Effector CD4-positive, alpha-beta T cell (primary cell): ENCODE measurements around the gene DXO.
"Not testable (repeated sequence)": the region's sequence is repeated elsewhere in the genome, so short reads cannot be mapped to it uniquely, and the experiment has no call there.

Source experiments
- DNase-seq: peaks from one replicate; pipeline ENCODE4 v3.0.0-alpha.2; 2020

DXO gene

DNA sequence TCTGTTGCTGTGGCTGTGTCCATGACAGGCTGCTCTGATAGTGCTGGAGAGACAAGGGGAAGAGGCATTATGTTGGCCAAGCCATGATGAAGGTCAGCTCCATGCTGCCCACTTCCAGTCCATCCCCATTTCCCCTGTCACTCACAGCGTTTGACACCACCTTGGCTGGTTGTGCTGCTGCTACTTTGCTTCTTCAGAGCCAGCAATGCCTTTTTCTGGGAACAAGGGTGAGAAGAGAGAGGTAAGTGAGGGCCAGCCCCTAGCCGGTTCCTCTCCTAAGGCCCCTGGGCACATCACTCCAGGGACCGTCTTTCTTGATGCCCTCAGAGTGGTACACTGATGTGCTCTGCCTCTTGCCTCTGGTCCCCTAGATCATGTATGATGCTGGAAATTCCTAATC, 15.1 kb downstream of the DXO start:
- no peak for DNase-seq

DNA sequence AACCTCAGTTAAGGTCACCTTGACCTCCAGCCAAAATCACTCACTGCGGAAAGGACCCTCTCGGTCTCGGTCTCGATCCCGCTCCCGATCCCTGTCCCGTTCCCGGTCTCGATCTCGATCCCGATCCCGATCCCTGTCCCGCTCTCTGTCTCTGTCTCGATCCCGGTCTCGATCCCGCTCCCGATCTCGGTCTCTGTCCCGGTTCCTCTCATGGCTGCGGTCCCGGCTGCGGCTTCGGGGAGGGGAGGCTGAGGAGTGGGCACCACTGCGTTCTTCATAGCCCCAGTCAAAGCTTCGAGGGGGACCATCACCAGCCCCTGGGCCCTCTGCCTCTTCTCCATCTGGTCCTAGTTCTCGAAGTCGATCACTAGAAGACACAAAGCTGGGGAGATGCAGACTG, 17.4 kb downstream of the DXO start:
- DNase-seq: no peak

DNA sequence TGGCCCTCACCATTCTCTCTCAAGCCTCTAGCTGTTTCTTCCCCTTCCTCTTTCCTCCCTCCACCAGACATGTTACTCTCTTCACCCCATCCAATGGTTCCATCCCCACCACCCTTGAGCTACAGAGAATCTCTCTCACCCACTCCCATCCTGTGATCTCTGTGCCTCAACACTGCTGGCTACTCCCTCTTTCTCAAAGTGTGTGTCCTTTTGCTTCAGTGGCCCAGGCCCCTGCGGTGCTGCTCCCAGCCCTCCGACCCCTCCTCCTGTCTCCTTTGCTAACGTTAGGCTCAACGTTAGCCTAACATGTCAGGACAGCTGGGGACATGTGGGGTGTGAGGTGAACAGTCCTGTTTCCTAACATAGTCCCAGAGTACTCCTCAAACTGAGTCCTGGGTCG, 19.0 kb downstream of the DXO start:
- no peak for DNase-seq

- DNase-seq: no peak
Measured at GRCh38 chr6:31952140-31952805, 19.7 kb downstream of the DXO start.

GRCh38 chr6:31949926-31950548, 21.9 kb downstream of the DXO start:
- DNase-seq: no peak

GRCh38 chr6:31948753-31949413, 23.1 kb downstream of the DXO start:
- no peak for DNase-seq

DNA sequence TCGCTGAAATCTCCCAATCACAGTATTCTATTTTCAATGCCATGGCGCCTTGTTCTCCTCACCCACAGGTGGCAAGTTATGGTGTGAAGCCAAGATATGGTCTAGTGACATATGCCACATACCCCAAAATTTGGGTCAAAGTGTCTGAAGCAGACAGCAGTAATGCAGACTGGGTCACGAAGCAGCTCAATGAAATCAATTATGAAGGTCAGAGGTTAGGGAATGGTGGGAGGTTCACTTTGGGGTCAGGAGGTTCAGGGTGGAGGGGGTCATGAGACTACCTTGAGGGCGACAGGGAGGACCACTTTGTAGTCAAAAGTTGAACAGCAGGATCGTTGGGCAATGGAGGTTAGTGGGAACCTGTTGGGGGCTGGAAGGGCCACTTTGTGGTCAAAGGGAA, 23.6 kb downstream of the DXO start:
- DNase-seq: no peak

- no peak for DNase-seq
Measured at GRCh38 chr6:31947864-31948263, 24.1 kb downstream of the DXO start.

DNA sequence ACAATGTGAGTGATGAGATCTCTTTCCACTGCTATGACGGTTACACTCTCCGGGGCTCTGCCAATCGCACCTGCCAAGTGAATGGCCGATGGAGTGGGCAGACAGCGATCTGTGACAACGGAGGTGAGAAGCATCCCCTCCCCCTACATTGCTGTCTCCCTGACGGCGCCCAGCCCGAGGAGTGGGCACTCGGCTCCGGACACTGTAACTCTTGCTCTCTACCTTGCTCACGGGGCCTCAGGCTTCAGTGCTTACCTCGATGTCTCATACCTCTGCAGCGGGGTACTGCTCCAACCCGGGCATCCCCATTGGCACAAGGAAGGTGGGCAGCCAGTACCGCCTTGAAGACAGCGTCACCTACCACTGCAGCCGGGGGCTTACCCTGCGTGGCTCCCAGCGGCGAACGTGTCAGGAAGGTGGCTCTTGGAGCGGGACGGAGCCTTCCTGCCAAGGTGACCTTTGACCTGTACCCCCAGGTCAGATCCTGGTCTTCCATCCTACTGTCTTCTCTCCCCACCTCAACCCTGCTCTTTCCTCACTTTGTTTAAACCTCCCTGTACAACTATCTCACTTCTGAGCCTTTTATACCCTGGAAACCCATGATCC, 24.8 kb downstream of the DXO start:
- DNase-seq: no peak

DNA sequence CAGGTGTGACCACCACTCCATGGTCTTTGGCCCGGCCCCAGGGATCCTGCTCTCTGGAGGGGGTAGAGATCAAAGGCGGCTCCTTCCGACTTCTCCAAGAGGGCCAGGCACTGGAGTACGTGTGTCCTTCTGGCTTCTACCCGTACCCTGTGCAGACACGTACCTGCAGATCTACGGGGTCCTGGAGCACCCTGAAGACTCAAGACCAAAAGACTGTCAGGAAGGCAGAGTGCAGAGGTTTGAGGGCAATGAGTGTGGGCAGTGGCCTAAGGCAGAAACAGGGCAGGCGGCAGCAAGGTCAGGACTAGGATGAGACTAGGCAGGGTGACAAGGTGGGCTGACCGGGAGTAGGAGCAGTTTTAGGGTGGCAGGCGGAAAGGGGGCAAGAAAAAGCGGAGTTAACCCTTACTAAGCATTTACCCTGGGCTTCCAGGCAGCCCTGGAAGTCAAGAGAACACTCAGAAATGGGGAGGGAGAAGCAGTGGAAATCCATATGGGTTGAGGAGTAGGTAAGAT, 25.5 kb downstream of the DXO start:
- no peak for DNase-seq

- DNase-seq: no peak
Measured at GRCh38 chr6:31945507-31946369, 26.2 kb downstream of the DXO start, which contains the start of gene CFB. Gene CFB, plus strand, starts transcription at chr6:31946095. Its CDS starts 127 bp downstream, at chr6:31946222.

DNA sequence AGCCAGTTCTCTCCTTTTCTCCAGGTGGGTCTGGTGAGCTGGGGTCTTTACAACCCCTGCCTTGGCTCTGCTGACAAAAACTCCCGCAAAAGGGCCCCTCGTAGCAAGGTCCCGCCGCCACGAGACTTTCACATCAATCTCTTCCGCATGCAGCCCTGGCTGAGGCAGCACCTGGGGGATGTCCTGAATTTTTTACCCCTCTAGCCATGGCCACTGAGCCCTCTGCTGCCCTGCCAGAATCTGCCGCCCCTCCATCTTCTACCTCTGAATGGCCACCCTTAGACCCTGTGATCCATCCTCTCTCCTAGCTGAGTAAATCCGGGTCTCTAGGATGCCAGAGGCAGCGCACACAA, 26.8 kb downstream of the DXO start:
- no peak for DNase-seq

- DNase-seq: no peak
Measured at GRCh38 chr6:31943742-31944141, 28.2 kb downstream of the DXO start.

DNA sequence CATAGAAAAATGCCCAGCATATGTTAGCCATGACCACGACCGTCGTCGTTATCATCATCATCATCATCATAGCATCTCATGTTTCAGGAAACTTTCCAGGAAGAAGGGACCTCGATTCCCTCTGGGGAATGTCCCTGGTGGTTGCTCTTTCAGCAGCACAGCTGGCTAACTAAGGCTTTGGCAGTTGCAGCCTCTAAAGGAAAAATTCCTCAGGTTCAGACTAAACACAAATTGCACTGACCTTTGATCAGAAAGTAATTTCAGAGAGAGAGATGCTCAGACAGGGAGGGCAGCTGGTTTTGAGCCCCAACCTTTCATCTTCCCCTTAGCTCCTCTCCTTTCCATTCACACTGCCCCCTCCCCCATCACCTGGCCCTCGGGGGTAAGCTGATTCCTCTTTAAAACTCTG, 31.7 kb downstream of the DXO start:
- DNase-seq: no peak

- DNase-seq: no peak
Measured at GRCh38 chr6:31935823-31936222, 36.1 kb downstream of the DXO start.

- DNase-seq: no peak
Measured at GRCh38 chr6:31935021-31935420, 36.9 kb downstream of the DXO start.

DNA sequence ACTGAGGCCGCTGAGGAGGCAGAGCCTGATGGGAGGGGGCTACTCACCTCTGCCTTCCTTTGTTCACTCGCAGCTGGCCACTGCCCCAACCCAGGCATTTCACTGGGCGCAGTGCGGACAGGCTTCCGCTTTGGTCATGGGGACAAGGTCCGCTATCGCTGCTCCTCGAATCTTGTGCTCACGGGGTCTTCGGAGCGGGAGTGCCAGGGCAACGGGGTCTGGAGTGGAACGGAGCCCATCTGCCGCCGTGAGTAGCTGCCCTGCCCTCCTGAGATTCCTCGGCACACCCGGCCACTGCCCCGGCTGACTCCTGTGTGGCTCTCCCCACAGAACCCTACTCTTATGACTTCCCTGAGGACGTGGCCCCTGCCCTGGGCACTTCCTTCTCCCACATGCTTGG, 38.4 kb downstream of the DXO start:
- no peak for DNase-seq

GRCh38 chr6:31932137-31932536, 39.8 kb downstream of the DXO start:
- not testable (repeated sequence) for DNase-seq

GRCh38 chr6:31930962-31931361, 41.0 kb downstream of the DXO start:
- no peak for DNase-seq

GRCh38 chr6:31928672-31928939, 43.3 kb downstream of the DXO start:
- DNase-seq: no peak

GRCh38 chr6:31927863-31928671, 43.9 kb downstream of the DXO start:
- no peak for DNase-seq

- no peak for DNase-seq
Measured at GRCh38 chr6:31927242-31927862, 44.6 kb downstream of the DXO start, which contains the start of gene C2. Gene C2, plus strand, starts transcription at chr6:31927717. Its CDS starts 36 bp downstream, at chr6:31927753.
